IMR-90 (cell line): ENCODE measurements around the gene CUX1. TPM values are rescaled to one million over a fixed set of nuclear protein-coding genes. Genes with fewer than 3 reads are reported as not detected.

Source experiments
- ATAC-seq: fragments of 200-7000 bp; cut with Tn5 transposase; 2 replicates; pipeline ENCODE4 v1.9.1; 2020; ENCODE audit warnings: low read depth, mild to moderate bottlenecking, moderate library complexity
- BruUV-seq: library from RNA; stranded (reverse); fragments of 400-500 nt; replicated peaks from 2 replicates; lab custom pipeline; 2021; lab: Mats Ljungman, UMichigan
- CTCF ChIA-PET: fragments of 300-600 bp; formaldehyde crosslinking; extraction: SDS; loops from one replicate; lab custom pipeline; 2021; ENCODE audit warnings: antibody characterized with exemption; lab: Yijun Ruan, JAX
- POLR2A ChIA-PET: fragments of 300-600 bp; sonication (Branson Sonifier 250); formaldehyde crosslinking; loops from one replicate; lab custom pipeline; 2022; ENCODE audit warnings: antibody characterized with exemption; ENCODE audit not compliant: unreplicated experiment; lab: Charles Lee
- DNase-seq: peaks from one replicate; pipeline ENCODE4 v3.0.0; 2013
- H2AFZ ChIP-seq: replicated peaks from 2 replicates; pipeline ENCODE3; 2013; ENCODE audit warnings: low read length, mild to moderate bottlenecking; ENCODE audit not compliant: poor library complexity
- H2AK5ac ChIP-seq: 2 replicates; pipeline ENCODE4 v1.6.1; 2013; ENCODE audit warnings: low read depth, low read length, inconsistent platforms
- H2AK9ac ChIP-seq: replicated peaks from 2 replicates; pipeline ENCODE3; 2013; ENCODE audit warnings: mild to moderate bottlenecking, low read depth, low read length, moderate library complexity; ENCODE audit not compliant: poor library complexity
- H2BK120ac ChIP-seq: 2 replicates; pipeline ENCODE4 v1.6.1; 2013; ENCODE audit warnings: low read depth, low read length, inconsistent platforms
- H2BK15ac ChIP-seq: 3 replicates; pipeline ENCODE4 v1.6.1; 2013; ENCODE audit warnings: low read depth, low read length, inconsistent platforms
- H2BK20ac ChIP-seq: 2 replicates; pipeline ENCODE4 v1.6.1; 2013; ENCODE audit warnings: low read depth, mild to moderate bottlenecking, inconsistent platforms, low read length, moderate library complexity
- H2BK5ac ChIP-seq: 2 replicates; pipeline ENCODE4 v1.6.1; 2013; ENCODE audit warnings: mild to moderate bottlenecking, low read depth, low read length, inconsistent platforms; ENCODE audit not compliant: poor library complexity, severe bottlenecking
- H3K14ac ChIP-seq: replicated peaks from 2 replicates; pipeline ENCODE4 v1.6.1; 2013; ENCODE audit warnings: low read depth, low read length, inconsistent platforms
- H3K18ac ChIP-seq: 2 replicates; pipeline ENCODE4 v1.6.1; 2013; ENCODE audit warnings: low read depth, low read length, control low read depth
- H3K23ac ChIP-seq: 2 replicates; pipeline ENCODE4 v1.6.1; 2013; ENCODE audit warnings: low read depth, low read length, inconsistent platforms
- H3K27ac ChIP-seq: 2 replicates; pipeline ENCODE4 v1.5.1; 2013; ENCODE audit warnings: mild to moderate bottlenecking, control low read depth, low read length; ENCODE audit not compliant: insufficient read depth
- H3K27me3 ChIP-seq: 2 replicates; pipeline ENCODE4 v1.6.1; 2013; ENCODE audit warnings: low read length; ENCODE audit not compliant: control insufficient read depth, insufficient read depth
- H3K36me3 ChIP-seq: 2 replicates; pipeline ENCODE4 v1.6.1; 2013; ENCODE audit warnings: low read length, mixed read lengths; ENCODE audit not compliant: control insufficient read depth, insufficient read depth
- H3K4ac ChIP-seq: 2 replicates; pipeline ENCODE4 v1.6.1; 2013; ENCODE audit warnings: low read depth, low read length, inconsistent platforms
- H3K4me1 ChIP-seq: 2 replicates; pipeline ENCODE4 v1.6.1; 2013; ENCODE audit warnings: low read length, mixed read lengths; ENCODE audit not compliant: control insufficient read depth, insufficient read depth
- H3K4me2 ChIP-seq: 2 replicates; pipeline ENCODE4 v1.6.1; 2013; ENCODE audit warnings: low read depth, mild to moderate bottlenecking, control low read depth, low read length, moderate library complexity
- H3K4me3 ChIP-seq: 2 replicates; pipeline ENCODE4 v1.5.1; 2013; ENCODE audit warnings: low read depth, mild to moderate bottlenecking, control low read depth, low read length, moderate library complexity; ENCODE audit not compliant: insufficient read depth
- H3K56ac ChIP-seq: 2 replicates; pipeline ENCODE4 v1.6.1; 2013; ENCODE audit warnings: low read length, inconsistent platforms; ENCODE audit not compliant: insufficient read depth; ENCODE audit errors: extremely low read depth
- H3K79me1 ChIP-seq, 2 experiments: 2 replicates each; pipeline ENCODE4 v1.6.1; 2013; ENCODE audit warnings: low read length in 2 of 2, inconsistent platforms in 1 of 2, low read depth in 1 of 2
- H3K9ac ChIP-seq: 2 replicates; pipeline ENCODE4 v1.6.1; 2013; ENCODE audit warnings: low read depth, low read length, control low read depth
- H3K9me1 ChIP-seq: 2 replicates; pipeline ENCODE4 v1.6.1; 2013; ENCODE audit warnings: low read length, inconsistent platforms; ENCODE audit not compliant: insufficient read depth
- H3K9me3 ChIP-seq: 2 replicates; pipeline ENCODE4 v1.6.1; 2013; ENCODE audit warnings: low read length; ENCODE audit not compliant: control insufficient read depth, insufficient read depth
- H4K20me1 ChIP-seq: 2 replicates; pipeline ENCODE4 v1.6.1; 2013; ENCODE audit warnings: low read length, inconsistent platforms; ENCODE audit not compliant: insufficient read depth
- H4K5ac ChIP-seq: 2 replicates; pipeline ENCODE4 v1.6.1; 2013; ENCODE audit warnings: mild to moderate bottlenecking, low read depth, low read length, control low read depth
- H4K8ac ChIP-seq, 2 experiments: 2 replicates each; pipeline ENCODE4 v1.6.1; 2013; ENCODE audit warnings: low read depth in 2 of 2, low read length in 2 of 2, control low read depth in 1 of 2, inconsistent platforms in 1 of 2
- H4K91ac ChIP-seq: 2 replicates; pipeline ENCODE4 v1.6.1; 2013; ENCODE audit warnings: low read depth, low read length, inconsistent platforms; ENCODE audit not compliant: insufficient read depth
- CEBPB ChIP-seq: IDR thresholded peaks from 2 replicates; pipeline ENCODE4 v1.6.1; 2012; ENCODE audit warnings: low read depth, low read length, improper control_type of control experiment
- CHD1 ChIP-seq: IDR thresholded peaks from 2 replicates; pipeline ENCODE4 v1.6.1; 2012; ENCODE audit warnings: low read depth, low read length, improper control_type of control experiment
- MXI1 ChIP-seq: IDR thresholded peaks from 2 replicates; pipeline ENCODE4 v1.6.1; 2012; ENCODE audit warnings: low read depth, mild to moderate bottlenecking, low read length, moderate library complexity, borderline replicate concordance
- RCOR1 ChIP-seq: IDR thresholded peaks from 2 replicates; pipeline ENCODE4 v1.6.1; 2012; ENCODE audit warnings: mild to moderate bottlenecking, low read length, improper control_type of control experiment; ENCODE audit not compliant: insufficient replicate concordance
- WGBS, 2 experiments: methylation state at CpG; one replicate each; pipeline versions ENCODE4 v1.1.5 to v1.1.7; 2013; ENCODE audit warnings: missing lambda C conversion rate in 2 of 2; ENCODE audit not compliant: insufficient read length in 1 of 2; ENCODE audit errors: extremely low coverage in 2 of 2; 5-methylcytosine and 5-hydroxymethylcytosine counted together
- dilution Hi-C: fragments of 300-500 bp; cut with HindIII; formaldehyde crosslinking; loops from one replicate; pipeline ENCODE4 v1.14.3; 2018; ENCODE audit warnings: low sequenced_read_pairs; ENCODE audit not compliant: unreplicated experiment
- in situ Hi-C: fragments of 300-500 bp; cut with MboI; formaldehyde crosslinking; loops from 3 replicates; pipeline ENCODE4 v1.14.3; 2019; ENCODE audit warnings: low sequenced_read_pairs, inconsistent platforms, mixed read lengths
- intact Hi-C: fragments of 100-400 bp; cut with micrococcal nuclease; formaldehyde crosslinking; loops from 2 replicates; pipeline ENCODE4 v1.10.0; 2022
- polyA plus RNA-seq, 3 experiments: library from polyadenylated mRNA; depleted of rRNA; stranded (reverse); fragments of >200 nt; gene quantifications; 2 replicates each; pipeline ENCODE4 v1.2.3, GENCODE V29; 2012; ENCODE audit warnings: low replicate concordance in 1 of 3
- total RNA-seq: library from RNA; depleted of rRNA; stranded (reverse); fragments of >200 nt; gene quantifications from 2 replicates; pipeline ENCODE4 v1.2.3, GENCODE V29; 2012

CUX1 gene
- total and polyA plus RNA-seq, 2 of the 4 experiments (the other 2 are of a cell fraction) = 19.7 to 46.4 TPM

DNA sequence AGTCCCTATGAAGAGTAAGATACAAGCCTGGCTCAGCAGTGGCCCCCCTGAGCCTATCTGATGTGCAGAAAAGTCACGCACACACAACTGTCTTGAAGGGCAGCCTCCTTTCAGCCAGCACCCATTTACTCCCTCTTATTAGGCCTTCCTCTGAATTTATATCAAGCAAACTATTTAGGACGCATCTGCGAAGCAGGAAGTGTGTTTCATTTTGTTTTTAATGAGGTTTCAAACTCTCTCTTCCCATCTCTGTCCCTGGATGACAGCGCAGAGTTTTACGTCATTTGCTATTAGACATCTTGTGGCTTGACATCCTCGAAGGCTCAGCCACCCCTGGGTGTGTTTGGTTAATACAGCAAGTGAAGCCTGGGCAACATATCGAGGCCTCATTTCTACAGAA, 79.5 kb downstream of the CUX1 start:
- no peak for DNase-seq
- Histone ChIP-seq H3K56ac (no peak overlapping the region), H4K5ac (no peak overlapping the region), H3K27me3 (no peaks in the 10 kb centered on the region), H3K23ac (no peak overlapping the region), H2BK15ac (no peak overlapping the region), H4K20me1 (peaks cover 33% of the 10 kb centered on the region), H3K36me3 (no peaks in the 10 kb centered on the region), H3K79me1 (peaks cover 37 to 81% of the 10 kb centered on the region in 2 experiments), H3K9me3 (no peaks in the 10 kb centered on the region), H3K14ac (no peak overlapping the region), H2BK5ac (no peak overlapping the region), H3K4me3 (no peak overlapping the region), H2BK20ac (no peak overlapping the region), H3K4me1 (peaks cover 15% of the 10 kb centered on the region), H2AK9ac (no peak overlapping the region), H2AFZ (no peak overlapping the region), H2BK120ac (no peak overlapping the region), H3K9ac (no peak overlapping the region), H4K8ac (no peak overlapping the region), H3K18ac (no peak overlapping the region), H3K4me2 (no peak overlapping the region), H4K91ac (no peak overlapping the region), H2AK5ac (no peak overlapping the region), H3K9me1 (peaks cover 14% of the 10 kb centered on the region), H3K4ac (no peak overlapping the region), H3K27ac (no peak overlapping the region)
- CTCF ChIA-PET = interaction anchor here (1.1 to 1.2 kb wide), 2 partner anchors 14 to 228 kb away, joined by 3 to 6 read pairs; no protein-coding TSS in a partner anchor
- POLR2A ChIA-PET = interaction anchor here (0.6 kb wide), 1 partner anchor 498 kb away, joined by 3 read pairs; no protein-coding TSS in a partner anchor
- dilution Hi-C loops = no loop called here
- WGBS, 2 experiments = 95% methylated on average over 2 of the region's 7 CpGs; no CpG with 5 or more reads in 1 of the 2 experiments
- no TSS peak for BruUV-seq
- no peak for TF ChIP-seq RCOR1
- no peak for TF ChIP-seq CEBPB
- no peak for TF ChIP-seq MXI1
- no peak for TF ChIP-seq CHD1
- intact Hi-C loops = no loop called here
- ATAC-seq = no peak
- in situ Hi-C loops = no loop called here
